Fibroblast of villous mesenchyme (primary cell): ENCODE measurements around the gene SLC16A6. TPM values are rescaled to one million over a fixed set of nuclear protein-coding genes. Genes with fewer than 3 reads are reported as not detected.
"Not testable (repeated sequence)": the region's sequence is repeated elsewhere in the genome, so short reads cannot be mapped to it uniquely, and the experiment has no call there.

Experiments used
- DNase-seq: peaks from one replicate; pipeline ENCODE4 v3.0.0-alpha.2; 2010; ENCODE audit warnings: low read depth
- H3K4me3 ChIP-seq: 2 replicates; pipeline ENCODE4 v1.5.1; 2011; ENCODE audit warnings: low read depth, mild to moderate bottlenecking, low read length
- total RNA-seq: library from RNA; depleted of rRNA; stranded (reverse); fragments of >200 nt; gene quantifications from 2 replicates; pipeline ENCODE4 v1.2.3, GENCODE V29; 2012
- TF ChIP-seq, protein P1 (sequence below): IDR thresholded peaks from 2 replicates; pipeline ENCODE4 v1.5.1; 2012; ENCODE audit warnings: low read depth, mild to moderate bottlenecking, low read length; ENCODE audit not compliant: insufficient read depth

SLC16A6 gene, protein sequence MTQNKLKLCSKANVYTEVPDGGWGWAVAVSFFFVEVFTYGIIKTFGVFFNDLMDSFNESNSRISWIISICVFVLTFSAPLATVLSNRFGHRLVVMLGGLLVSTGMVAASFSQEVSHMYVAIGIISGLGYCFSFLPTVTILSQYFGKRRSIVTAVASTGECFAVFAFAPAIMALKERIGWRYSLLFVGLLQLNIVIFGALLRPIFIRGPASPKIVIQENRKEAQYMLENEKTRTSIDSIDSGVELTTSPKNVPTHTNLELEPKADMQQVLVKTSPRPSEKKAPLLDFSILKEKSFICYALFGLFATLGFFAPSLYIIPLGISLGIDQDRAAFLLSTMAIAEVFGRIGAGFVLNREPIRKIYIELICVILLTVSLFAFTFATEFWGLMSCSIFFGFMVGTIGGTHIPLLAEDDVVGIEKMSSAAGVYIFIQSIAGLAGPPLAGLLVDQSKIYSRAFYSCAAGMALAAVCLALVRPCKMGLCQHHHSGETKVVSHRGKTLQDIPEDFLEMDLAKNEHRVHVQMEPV
- 1.6 and 2.2 TPM in 2 replicates for total RNA-seq

DNA sequence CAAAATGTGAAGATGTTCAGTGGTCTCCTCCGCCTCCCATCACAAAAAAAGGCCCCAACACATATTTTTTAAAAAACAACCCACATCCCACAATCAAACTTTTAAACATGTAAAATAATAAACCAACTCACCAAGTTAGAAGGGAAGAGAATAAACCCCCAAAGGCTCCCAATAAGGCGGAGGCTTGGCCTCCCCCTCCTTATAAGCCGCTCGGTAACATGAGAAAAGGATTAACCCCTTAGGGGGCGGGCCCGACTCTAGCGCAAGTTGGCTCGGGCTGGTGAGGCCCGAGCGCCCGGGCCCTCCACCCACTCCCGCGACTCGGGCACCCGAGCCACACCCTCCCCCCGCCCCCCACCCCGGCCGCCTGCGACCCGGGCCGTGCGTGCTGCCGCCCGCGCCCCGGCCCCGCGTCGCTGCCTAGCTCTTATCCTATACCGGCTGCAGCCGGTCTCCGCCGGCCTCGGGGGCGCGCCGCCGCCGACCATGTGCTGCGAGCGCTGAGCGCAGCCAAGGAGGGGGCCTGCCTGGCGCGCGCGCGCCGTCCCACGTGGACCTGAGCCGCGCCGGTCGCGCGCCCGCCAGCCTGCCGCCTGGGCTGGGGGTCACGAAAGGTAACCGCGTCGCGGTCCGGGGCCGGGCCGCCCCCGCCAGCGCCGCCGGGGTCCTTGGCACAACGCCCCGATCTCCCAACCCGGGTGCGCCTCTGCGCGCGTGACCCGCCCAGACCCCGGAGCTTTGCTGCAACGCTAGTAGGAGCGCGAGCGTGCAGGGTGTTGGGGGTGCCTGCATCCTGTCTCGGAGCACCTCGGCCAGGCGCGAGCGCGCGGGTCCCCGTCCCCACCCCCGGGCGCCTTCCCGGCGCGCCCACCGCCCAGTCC is at the start of gene SLC16A6, which contains the start of gene ARSG:
Gene SLC16A6, minus strand, starts transcription at position 173 of the 881 bp plus-strand sequence. CDS start 12,807 bp downstream, outside the sequence.
Gene ARSG, plus strand, starts transcription at position 541 of the 881 bp plus-strand sequence. CDS start 15,999 bp downstream, outside the sequence.
- H3K4me3 ChIP-seq, result peak within 1 kb of the TSS; percentile 65
- TF ChIP-seq, protein P1, sequence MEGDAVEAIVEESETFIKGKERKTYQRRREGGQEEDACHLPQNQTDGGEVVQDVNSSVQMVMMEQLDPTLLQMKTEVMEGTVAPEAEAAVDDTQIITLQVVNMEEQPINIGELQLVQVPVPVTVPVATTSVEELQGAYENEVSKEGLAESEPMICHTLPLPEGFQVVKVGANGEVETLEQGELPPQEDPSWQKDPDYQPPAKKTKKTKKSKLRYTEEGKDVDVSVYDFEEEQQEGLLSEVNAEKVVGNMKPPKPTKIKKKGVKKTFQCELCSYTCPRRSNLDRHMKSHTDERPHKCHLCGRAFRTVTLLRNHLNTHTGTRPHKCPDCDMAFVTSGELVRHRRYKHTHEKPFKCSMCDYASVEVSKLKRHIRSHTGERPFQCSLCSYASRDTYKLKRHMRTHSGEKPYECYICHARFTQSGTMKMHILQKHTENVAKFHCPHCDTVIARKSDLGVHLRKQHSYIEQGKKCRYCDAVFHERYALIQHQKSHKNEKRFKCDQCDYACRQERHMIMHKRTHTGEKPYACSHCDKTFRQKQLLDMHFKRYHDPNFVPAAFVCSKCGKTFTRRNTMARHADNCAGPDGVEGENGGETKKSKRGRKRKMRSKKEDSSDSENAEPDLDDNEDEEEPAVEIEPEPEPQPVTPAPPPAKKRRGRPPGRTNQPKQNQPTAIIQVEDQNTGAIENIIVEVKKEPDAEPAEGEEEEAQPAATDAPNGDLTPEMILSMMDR, result no peak
- peak; percentile 36 for DNase-seq

DNA sequence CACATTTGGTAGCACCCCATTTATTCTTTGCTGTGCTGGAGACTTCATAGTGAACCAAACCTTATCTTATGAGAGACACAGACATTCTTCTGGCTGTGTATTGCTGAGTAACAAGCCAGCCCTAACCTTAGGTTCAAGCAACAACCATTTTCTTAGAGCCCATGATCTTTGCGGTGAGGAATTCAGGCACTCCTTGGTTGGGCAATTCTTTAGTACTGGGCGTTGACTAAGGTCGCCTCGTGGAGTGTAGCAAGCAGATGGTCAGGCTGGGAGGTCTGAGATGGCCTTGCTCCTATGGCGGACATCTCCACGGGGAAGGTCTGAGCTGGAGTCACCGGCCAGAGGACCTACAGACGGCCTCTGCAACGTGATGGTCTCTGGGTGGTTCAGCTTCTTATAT is 43.5 kb upstream of the SLC16A6 start:
- TF ChIP-seq, protein P1, result no peak
- no peak overlapping the region for H3K4me3 ChIP-seq
- peak; percentile 25 for DNase-seq

DNA sequence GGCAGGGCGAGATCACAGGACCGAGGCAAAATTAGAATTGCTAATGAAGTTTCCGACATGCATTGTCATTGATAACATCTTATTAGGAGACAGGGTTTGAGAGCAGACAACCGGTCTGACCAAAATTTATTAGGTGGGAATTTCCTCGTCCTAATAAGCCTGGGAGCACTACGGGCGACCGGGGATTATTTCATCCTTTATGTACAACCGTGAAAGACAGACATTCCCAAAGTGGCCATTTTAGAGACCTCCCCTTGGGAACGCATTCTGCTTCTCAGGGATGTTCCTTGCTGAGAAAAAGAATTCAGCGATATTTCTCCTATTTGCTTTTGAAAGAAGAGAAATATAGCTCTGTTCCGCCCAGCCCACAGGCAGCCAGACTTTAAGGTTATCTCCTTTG is 41.0 kb upstream of the SLC16A6 start:
- not testable (repeated sequence) for H3K4me3 ChIP-seq, DNase-seq

DNA sequence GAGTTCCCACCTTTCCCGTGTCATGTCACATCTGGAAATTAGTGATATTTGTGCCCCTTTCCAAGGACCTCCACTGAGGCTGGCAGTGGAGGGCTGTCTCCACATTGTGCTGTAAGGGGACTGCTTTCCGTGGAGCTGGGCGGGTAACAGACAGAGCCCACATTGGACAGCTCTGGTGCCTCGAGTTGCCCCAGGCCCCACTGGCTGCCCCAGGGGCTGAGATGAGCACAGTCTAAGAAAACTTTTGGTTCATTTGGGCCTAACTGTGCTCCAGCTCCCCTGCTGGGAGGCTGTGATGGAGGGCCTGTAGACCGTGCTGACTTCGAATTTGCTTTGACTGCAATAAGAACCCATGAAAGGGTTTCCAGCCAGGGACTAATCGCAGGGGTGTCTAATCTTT is 38.4 kb upstream of the SLC16A6 start:
- no peak overlapping the region for H3K4me3 ChIP-seq
- no peak for DNase-seq
- TF ChIP-seq, protein P1, result no peak

DNA sequence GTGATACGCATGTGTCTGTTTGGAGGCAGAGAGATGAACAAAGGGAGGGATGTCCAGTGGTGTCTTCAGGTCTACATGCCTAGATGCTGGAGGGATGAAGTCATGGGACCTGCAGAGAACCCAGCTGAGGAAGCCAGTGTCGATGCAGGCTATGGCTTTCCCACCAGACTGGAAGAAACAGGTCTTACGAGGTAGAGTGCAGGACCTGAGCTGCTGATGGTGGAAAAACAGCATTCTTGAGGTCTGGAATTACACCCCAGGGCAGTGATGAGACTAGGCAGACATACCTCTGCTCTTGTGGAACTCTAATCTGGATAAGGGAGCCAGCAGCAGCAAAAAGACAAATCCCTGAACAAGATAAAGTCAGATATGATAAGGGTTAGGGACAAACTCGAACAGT is 37.7 kb upstream of the SLC16A6 start:
- DNase-seq, result peak; percentile 54
- H3K4me3 ChIP-seq, result no peak overlapping the region
- TF ChIP-seq, protein P1, result no peak

DNA sequence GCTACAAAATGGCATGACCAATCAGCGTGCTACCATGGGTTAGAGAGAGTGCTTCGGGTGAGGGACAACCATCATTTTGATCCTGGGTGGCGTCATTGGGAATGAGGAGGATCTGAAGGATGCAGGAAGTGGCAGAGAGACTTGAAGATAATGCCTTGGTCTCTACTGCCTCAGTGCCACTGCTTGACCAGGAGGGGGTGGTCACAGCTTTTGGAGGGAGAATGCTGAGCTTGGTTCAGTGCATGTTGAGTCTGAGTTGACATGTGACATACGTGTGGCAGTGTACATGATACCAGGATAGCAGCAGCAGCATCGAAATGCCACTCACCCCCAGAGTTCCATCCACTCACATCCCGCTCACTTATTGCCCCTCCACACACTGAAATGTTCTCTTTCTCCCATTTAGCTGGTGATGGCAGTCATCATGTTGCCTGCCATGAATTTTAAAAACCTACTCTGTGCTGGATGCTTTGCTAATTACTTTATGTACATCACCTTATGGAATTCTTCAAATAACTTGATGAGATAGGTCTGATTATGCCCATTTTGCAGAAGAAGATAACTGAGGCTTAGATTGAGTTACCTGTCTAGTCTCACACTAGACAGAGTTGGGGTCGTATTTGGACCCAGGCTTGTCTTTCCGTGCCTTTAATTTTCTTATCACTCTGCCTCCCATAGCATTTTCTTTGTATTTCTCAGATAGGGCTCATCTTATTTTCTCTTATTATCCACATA is 37.1 kb upstream of the SLC16A6 start:
- TF ChIP-seq, protein P1, result no peak

More for the DNA sequence above, 37.1 kb upstream of the SLC16A6 start:
- no peak overlapping the region for H3K4me3 ChIP-seq
- no peak for DNase-seq
